Bone marrow (tissue), 2 donors: ENCODE data around the gene EFCAB6.

ENCODE experiments used
- DNase-seq, 2 donors: peaks; one replicate each; lab custom pipeline; 2025; lab: John Stamatoyannopoulos, UW

EFCAB6 gene

GRCh38 chr22:43749473-43749872 is 62.6 kb downstream of the EFCAB6 start:
- no peak for DNase-seq

GRCh38 chr22:43747877-43748276 is 64.2 kb downstream of the EFCAB6 start:
- no peak for DNase-seq

- no peak for DNase-seq
Measured at GRCh38 chr22:43747058-43747457, 65.0 kb downstream of the EFCAB6 start.

- DNase-seq, result no peak
Measured at GRCh38 chr22:43745783-43746356, 66.2 kb downstream of the EFCAB6 start.

- no peak for DNase-seq
Measured at GRCh38 chr22:43745411-43745770, 66.7 kb downstream of the EFCAB6 start.

GRCh38 chr22:43744700-43745410 is 67.2 kb downstream of the EFCAB6 start:
- no peak for DNase-seq

GRCh38 chr22:43743929-43744643 is 68.0 kb downstream of the EFCAB6 start:
- DNase-seq, result no peak

- DNase-seq, result no peak
Measured at GRCh38 chr22:43743131-43743530, 69.0 kb downstream of the EFCAB6 start.

- DNase-seq, result no peak
Measured at GRCh38 chr22:43742154-43742950, 69.8 kb downstream of the EFCAB6 start.

GRCh38 chr22:43740587-43741270 is 71.4 kb downstream of the EFCAB6 start:
- DNase-seq, result no peak

- no peak for DNase-seq
Measured at GRCh38 chr22:43739851-43740379, 72.2 kb downstream of the EFCAB6 start.

- DNase-seq, result no peak
Measured at GRCh38 chr22:43737150-43737828, 74.8 kb downstream of the EFCAB6 start.

- no peak for DNase-seq
Measured at GRCh38 chr22:43736651-43737050, 75.5 kb downstream of the EFCAB6 start.

GRCh38 chr22:43734370-43735150 is 77.5 kb downstream of the EFCAB6 start:
- DNase-seq, result no peak

- no peak for DNase-seq
Measured at GRCh38 chr22:43733138-43733537, 79.0 kb downstream of the EFCAB6 start.

GRCh38 chr22:43731988-43732387 is 80.1 kb downstream of the EFCAB6 start:
- DNase-seq, result no peak

GRCh38 chr22:43726964-43727543 is 85.1 kb downstream of the EFCAB6 start:
- DNase-seq, result no peak

GRCh38 chr22:43726322-43726721 is 85.8 kb downstream of the EFCAB6 start:
- DNase-seq, result no peak

GRCh38 chr22:43723816-43724215 is 88.3 kb downstream of the EFCAB6 start:
- no peak for DNase-seq

GRCh38 chr22:43722444-43722843 is 89.7 kb downstream of the EFCAB6 start:
- DNase-seq, result no peak
